H9 (cell line): Measurements from ENCODE around the gene EVI2A. TPM values are rescaled to one million over a fixed set of nuclear protein-coding genes. Genes with fewer than 3 reads are reported as not detected.

Source experiments
- DNase-seq: peaks from one replicate; pipeline ENCODE4 v3.0.0-alpha.2; 2017
- H2AFZ ChIP-seq: one replicate; pipeline ENCODE4 v1.6.1; 2013; ENCODE audit warnings: mild to moderate bottlenecking, low read length, control low read depth, moderate library complexity
- H2AK5ac ChIP-seq: 2 replicates; pipeline ENCODE4 v1.6.1; 2013; ENCODE audit warnings: low read length, control low read depth, mixed read lengths; ENCODE audit not compliant: insufficient read length
- H2BK120ac ChIP-seq: one replicate; pipeline ENCODE4 v1.6.1; 2013; ENCODE audit warnings: low read depth, mild to moderate bottlenecking, low read length, control low read depth, inconsistent platforms; ENCODE audit not compliant: poor library complexity, severe bottlenecking
- H2BK12ac ChIP-seq: 2 replicates; pipeline ENCODE4 v1.6.1; 2013; ENCODE audit warnings: low read length, control low read depth, mixed read lengths, low read depth; ENCODE audit not compliant: insufficient read length
- H2BK15ac ChIP-seq: 2 replicates; pipeline ENCODE4 v1.6.1; 2013; ENCODE audit warnings: low read depth, low read length, control low read depth
- H2BK20ac ChIP-seq: one replicate; pipeline ENCODE4 v1.6.1; 2013; ENCODE audit warnings: low read depth, mild to moderate bottlenecking, low read length, control low read depth, inconsistent platforms; ENCODE audit not compliant: poor library complexity, severe bottlenecking
- H2BK5ac ChIP-seq: 2 replicates; pipeline ENCODE4 v1.6.1; 2013; ENCODE audit warnings: low read length, control low read depth, mixed read lengths; ENCODE audit not compliant: insufficient read length
- H3K14ac ChIP-seq: 2 replicates; pipeline ENCODE4 v1.6.1; 2013; ENCODE audit warnings: low read length, control low read depth; ENCODE audit not compliant: insufficient read depth
- H3K18ac ChIP-seq: 2 replicates; pipeline ENCODE4 v1.6.1; 2013; ENCODE audit warnings: low read depth, mild to moderate bottlenecking, mixed read lengths, low read length, control low read depth; ENCODE audit not compliant: insufficient read length
- H3K23ac ChIP-seq: 2 replicates; pipeline ENCODE4 v1.6.1; 2013; ENCODE audit warnings: low read length, control low read depth, mixed read lengths, low read depth; ENCODE audit not compliant: insufficient read length
- H3K23me2 ChIP-seq: 2 replicates; pipeline ENCODE4 v1.6.1; 2013; ENCODE audit warnings: low read depth, mild to moderate bottlenecking, mixed read lengths, low read length, control low read depth; ENCODE audit not compliant: insufficient read length, poor library complexity, severe bottlenecking
- H3K27ac ChIP-seq: 2 replicates; pipeline ENCODE4 v1.5.1; 2013; ENCODE audit warnings: low read length, control low read depth, mixed read lengths, low read depth; ENCODE audit not compliant: insufficient read length
- H3K27me3 ChIP-seq: 2 replicates; pipeline ENCODE4 v1.6.1; 2013; ENCODE audit warnings: low read length, control low read depth, inconsistent platforms; ENCODE audit not compliant: insufficient read depth
- H3K4ac ChIP-seq: 2 replicates; pipeline ENCODE4 v1.6.1; 2013; ENCODE audit warnings: low read depth, mild to moderate bottlenecking, control low read depth, inconsistent platforms, low read length, moderate library complexity
- H3K4me1 ChIP-seq: 2 replicates; pipeline ENCODE4 v1.6.1; 2013; ENCODE audit warnings: low read length, control low read depth, inconsistent platforms; ENCODE audit not compliant: insufficient read depth
- H3K4me2 ChIP-seq: 2 replicates; pipeline ENCODE4 v1.6.1; 2013; ENCODE audit warnings: low read length, control low read depth, mixed read lengths; ENCODE audit not compliant: insufficient read length, insufficient read depth
- H3K56ac ChIP-seq: 2 replicates; pipeline ENCODE4 v1.6.1; 2013; ENCODE audit warnings: low read depth, mild to moderate bottlenecking, mixed read lengths, low read length, control low read depth; ENCODE audit not compliant: insufficient read length
- H3K79me1 ChIP-seq: 2 replicates; pipeline ENCODE4 v1.6.1; 2013; ENCODE audit warnings: low read depth, mild to moderate bottlenecking, moderate library complexity, low read length, control low read depth, inconsistent platforms; ENCODE audit not compliant: insufficient read depth, poor library complexity, severe bottlenecking
- H3K79me2 ChIP-seq: 2 replicates; pipeline ENCODE4 v1.6.1; 2013; ENCODE audit warnings: low read length, control low read depth, inconsistent platforms; ENCODE audit not compliant: insufficient read depth
- H3K9ac ChIP-seq: 2 replicates; pipeline ENCODE4 v1.6.1; 2013; ENCODE audit warnings: low read length, control low read depth, mixed read lengths; ENCODE audit not compliant: insufficient read length; ENCODE audit errors: extremely low read depth
- H3K9me3 ChIP-seq: one replicate; pipeline ENCODE4 v1.6.1; 2013; ENCODE audit warnings: low read depth, low read length, inconsistent platforms; ENCODE audit not compliant: control insufficient read depth
- H3T11ph ChIP-seq: one replicate; pipeline ENCODE4 v1.6.1; 2013; ENCODE audit warnings: mild to moderate bottlenecking, low read length, control low read depth, inconsistent platforms
- H4K20me1 ChIP-seq: one replicate; pipeline ENCODE4 v1.6.1; 2013; ENCODE audit not compliant: control insufficient read depth, insufficient read length, insufficient read depth
- H4K5ac ChIP-seq: 2 replicates; pipeline ENCODE4 v1.6.1; 2013; ENCODE audit warnings: low read depth, mild to moderate bottlenecking, mixed read lengths, low read length, control low read depth; ENCODE audit not compliant: insufficient read length
- H4K8ac ChIP-seq: replicated peaks from 2 replicates; pipeline ENCODE4 v1.6.1; 2013; ENCODE audit warnings: low read length, control low read depth, mixed read lengths, low read depth; ENCODE audit not compliant: insufficient read length
- H4K91ac ChIP-seq: 2 replicates; pipeline ENCODE4 v1.6.1; 2013; ENCODE audit warnings: low read depth, mild to moderate bottlenecking, moderate library complexity, mixed read lengths, low read length, control low read depth; ENCODE audit not compliant: insufficient read length
- H3K27ac Mint-ChIP-seq, 3 experiments: 2 replicates in 2 of 3; 3 replicates in 1 of 3; pipeline ENCODE4 v1.8.0; 2020 to 2021; ENCODE audit warnings: mixed read lengths in 3 of 3, mild to moderate bottlenecking in 1 of 3, moderate library complexity in 1 of 3
- H3K27me3 Mint-ChIP-seq: 2 replicates; pipeline ENCODE4 v1.8.0; 2021; ENCODE audit warnings: low read depth, mild to moderate bottlenecking, moderate library complexity, mixed read lengths
- H3K36me3 Mint-ChIP-seq, 3 experiments: 2 replicates in 2 of 3; 3 replicates in 1 of 3; pipeline ENCODE4 v1.8.0; 2020 to 2021; ENCODE audit warnings: low read depth in 3 of 3, mixed read lengths in 3 of 3; ENCODE audit not compliant: insufficient read depth in 1 of 3
- H3K4me1 Mint-ChIP-seq, 2 experiments: 2 replicates each; pipeline ENCODE4 v1.8.0; 2020; ENCODE audit warnings: mixed read lengths in 2 of 2
- H3K4me3 Mint-ChIP-seq, 2 experiments: 2 replicates in 1 of 2; 3 replicates in 1 of 2; pipeline ENCODE4 v1.8.0; 2020 to 2021; ENCODE audit warnings: mild to moderate bottlenecking in 2 of 2, mixed read lengths in 2 of 2, moderate library complexity in 1 of 2
- H3K9me3 Mint-ChIP-seq, 2 experiments: 2 replicates in 1 of 2; 3 replicates in 1 of 2; pipeline ENCODE4 v1.8.0; 2020; ENCODE audit warnings: mild to moderate bottlenecking in 2 of 2, mixed read lengths in 2 of 2, moderate library complexity in 1 of 2
- CTCF ChIP-seq: fragments of 200-600 bp; sonication (generic); conservative IDR thresholded peaks from 3 replicates; pipeline ENCODE4 v1.8.0; 2021; ENCODE audit warnings: antibody characterized with exemption, mild to moderate bottlenecking
- WGBS: extraction: QIAGEN DNeasy Blood & Tissue Kit; methylation state at CpG from one replicate; pipeline ENCODE4 v1.1.7; 2013; ENCODE audit warnings: missing lambda C conversion rate, low lambda C conversion rate, mixed read lengths; ENCODE audit not compliant: insufficient read length; ENCODE audit errors: extremely low coverage; 5-methylcytosine and 5-hydroxymethylcytosine counted together
- total RNA-seq: library from RNA; stranded (reverse); gene quantifications from 2 replicates; pipeline ENCODE4 v1.2.1, GENCODE V29; 2021

The EVI2A gene
- total RNA-seq, 1 experiment from 2014 or later: not detected

GRCh38 chr17:31320791-31321190 lies 631 bp downstream of the EVI2A start:
- WGBS: no CpG with 5 or more reads among the region's 1 CpG
- Histone ChIP-seq H2BK5ac (no peak overlapping the region), H3K9ac (no peak overlapping the region), H3K4me1 (no peaks in the 10 kb centered on the region), H3K56ac (no peak overlapping the region), H3K4ac (no peak overlapping the region), H3K18ac (no peak overlapping the region), H4K91ac (no peak overlapping the region), H3T11ph (no peak overlapping the region), H2BK12ac (no peak overlapping the region), H3K79me1 (no peaks in the 10 kb centered on the region), H4K5ac (no peak overlapping the region), H2AK5ac (no peak overlapping the region), H2BK20ac (no peak overlapping the region), H3K79me2 (no peaks in the 10 kb centered on the region), H3K23ac (no peak overlapping the region), H4K20me1 (no peaks in the 10 kb centered on the region), H4K8ac (no peak overlapping the region), H3K27ac (no peak overlapping the region), H3K27me3 (no peaks in the 10 kb centered on the region), H2AFZ (no peak overlapping the region), H3K4me2 (no peak overlapping the region), H3K23me2 (no peaks in the 10 kb centered on the region), H3K14ac (no peak overlapping the region), H3K9me3 (no peaks in the 10 kb centered on the region), H2BK120ac (no peak overlapping the region), H2BK15ac (no peak overlapping the region)
- Mint-ChIP-seq H3K36me3 (peaks cover 0 to 1% (median 0%) of the 10 kb centered on the region in 3 experiments; a peak in 2 of 7 replicates), H3K9me3 (no peaks in the 10 kb centered on the region), H3K27me3 (no peaks in the 10 kb centered on the region), H3K27ac (no peak overlapping the region), H3K4me3 (no peak overlapping the region), H3K4me1 (peaks cover 5 to 8% of the 10 kb centered on the region in 2 experiments)
- no peak for DNase-seq
- TF ChIP-seq CTCF: no peak
